SW480 (cell line): ENCODE results near the gene ELOVL6.
"Not testable (repeated sequence)": the region's sequence is repeated elsewhere in the genome, so short reads cannot be mapped to it uniquely, and the experiment has no call there.

ENCODE experiments used
- DNase-seq: peaks from one replicate; pipeline ENCODE4 v3.0.0-alpha.2; 2016; ENCODE audit warnings: low spot score

The ELOVL6 gene

DNA sequence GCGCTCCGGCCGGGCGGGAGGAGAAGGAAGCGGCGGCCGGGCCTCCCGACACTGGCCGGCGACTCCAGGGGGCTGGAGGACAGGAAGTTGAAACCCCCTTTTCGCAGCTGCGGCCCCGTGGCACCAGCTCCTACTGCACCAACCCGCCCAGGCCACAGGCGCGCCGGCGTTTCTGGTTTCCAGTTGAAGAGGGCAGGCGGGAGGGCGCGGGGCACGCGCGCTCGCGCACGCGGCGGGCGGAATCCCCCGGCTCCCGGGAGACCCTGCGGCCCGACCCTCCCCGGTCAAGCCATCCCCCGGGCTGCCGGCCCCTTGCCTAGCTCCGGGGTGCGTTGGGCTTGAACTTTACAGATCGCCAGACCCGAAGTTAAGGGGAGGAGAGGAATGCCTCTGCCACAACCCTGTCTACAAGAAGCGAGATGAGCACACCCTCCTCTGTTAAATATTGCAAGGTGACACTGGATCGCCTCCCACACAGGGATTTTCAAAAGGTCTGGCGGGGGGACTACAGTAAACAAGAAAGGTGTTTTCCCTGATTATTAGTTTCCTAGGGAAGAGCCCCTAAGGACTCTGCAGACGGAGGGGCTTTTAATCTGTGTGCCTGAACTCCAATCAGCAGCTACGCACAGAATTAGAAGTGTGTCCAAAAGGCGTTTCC lies 1.4 kb downstream of the ELOVL6 start:
- peak; percentile 35 for DNase-seq

- peak; percentile 27 for DNase-seq
These were observed 2.1 kb downstream of the ELOVL6 start for GRCh38 chr4:110196206-110196870.

- DNase-seq: peak; percentile 57
These were observed 2.7 kb downstream of the ELOVL6 start for GRCh38 chr4:110195561-110196205.

DNA sequence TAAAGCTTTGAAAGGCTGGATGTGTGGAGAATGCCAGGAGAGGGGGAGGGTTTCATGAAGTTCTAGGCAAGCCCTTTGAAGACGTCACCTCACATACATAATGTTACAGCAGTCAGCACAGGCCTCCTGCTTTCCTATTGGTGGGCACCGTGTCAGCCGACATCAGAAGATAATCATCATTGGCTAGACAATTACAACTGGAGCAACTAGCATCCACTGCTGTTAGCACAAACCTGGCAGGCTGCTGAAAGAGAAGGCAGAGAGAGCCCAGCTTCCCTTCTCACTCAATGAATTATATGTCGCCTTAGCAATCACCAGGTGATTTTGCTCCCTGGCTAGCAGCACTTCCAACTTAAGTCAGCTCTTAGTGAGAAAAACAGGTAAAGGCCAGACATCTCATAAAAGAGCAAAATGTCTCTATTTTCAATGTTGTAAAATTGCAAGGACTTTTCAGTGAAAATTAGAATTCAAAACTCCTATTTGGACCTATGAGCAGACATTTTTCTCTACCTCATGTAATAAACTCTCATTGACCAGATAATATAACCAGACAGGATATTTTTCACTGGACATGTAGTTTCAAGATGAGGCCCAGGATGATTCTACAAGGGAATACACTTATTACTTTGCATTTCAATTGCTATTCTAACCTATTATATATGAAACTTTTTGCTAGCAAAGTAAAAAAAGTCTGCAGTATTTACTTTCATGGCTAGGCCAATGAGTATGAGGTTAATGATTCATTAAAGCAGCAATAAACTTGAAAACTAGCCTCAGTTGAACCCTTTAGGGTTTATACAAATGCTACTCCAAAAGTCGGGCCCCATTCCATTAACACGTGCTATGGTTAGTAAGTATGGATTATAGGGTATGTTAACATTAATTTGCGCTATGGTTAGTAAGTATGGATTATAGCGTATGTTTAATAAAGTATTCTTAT lies 4.3 kb downstream of the ELOVL6 start:
- peak; percentile 91 for DNase-seq

DNA sequence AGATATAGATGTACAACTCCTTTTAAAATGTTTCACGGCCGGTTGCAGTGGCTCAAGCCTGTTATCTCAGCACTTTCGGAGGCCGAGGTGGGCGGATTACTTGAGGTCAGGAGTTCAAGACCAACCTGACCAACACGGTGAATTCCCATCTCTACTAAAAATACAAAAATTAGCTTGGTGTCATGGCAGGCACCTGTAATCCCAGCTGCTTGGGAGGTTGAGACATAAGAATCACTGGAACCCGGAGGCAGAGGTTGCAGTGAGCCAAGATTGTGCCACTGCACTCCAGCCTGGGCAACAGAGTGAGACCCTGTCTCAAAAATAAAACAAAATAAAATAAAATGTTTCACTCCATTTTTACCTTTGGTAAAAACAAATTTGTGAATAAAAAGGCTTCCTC lies 5.1 kb downstream of the ELOVL6 start:
- not testable (repeated sequence) for DNase-seq

GRCh38 chr4:110190249-110190648 lies 8.2 kb downstream of the ELOVL6 start:
- DNase-seq: no peak

GRCh38 chr4:110188113-110188512 lies 10.3 kb downstream of the ELOVL6 start:
- DNase-seq: no peak

DNA sequence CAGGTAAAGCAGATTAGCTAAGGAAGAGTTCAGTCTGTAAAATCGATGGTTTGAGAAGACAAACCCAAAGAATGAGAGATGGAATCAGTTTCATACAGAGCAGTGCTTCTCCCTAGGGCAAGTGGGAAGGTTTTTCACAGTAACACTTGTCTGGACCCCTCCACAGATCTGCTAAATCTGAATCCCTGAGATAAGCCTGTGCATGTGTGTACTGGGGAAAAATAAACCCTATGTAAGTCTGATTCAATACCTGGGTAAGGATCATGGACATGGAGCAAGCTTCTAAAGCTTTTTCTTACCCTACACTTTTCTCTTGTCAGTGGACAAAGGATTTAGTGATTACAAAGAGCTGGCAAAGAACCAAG lies 13.6 kb downstream of the ELOVL6 start:
- no peak for DNase-seq

DNA sequence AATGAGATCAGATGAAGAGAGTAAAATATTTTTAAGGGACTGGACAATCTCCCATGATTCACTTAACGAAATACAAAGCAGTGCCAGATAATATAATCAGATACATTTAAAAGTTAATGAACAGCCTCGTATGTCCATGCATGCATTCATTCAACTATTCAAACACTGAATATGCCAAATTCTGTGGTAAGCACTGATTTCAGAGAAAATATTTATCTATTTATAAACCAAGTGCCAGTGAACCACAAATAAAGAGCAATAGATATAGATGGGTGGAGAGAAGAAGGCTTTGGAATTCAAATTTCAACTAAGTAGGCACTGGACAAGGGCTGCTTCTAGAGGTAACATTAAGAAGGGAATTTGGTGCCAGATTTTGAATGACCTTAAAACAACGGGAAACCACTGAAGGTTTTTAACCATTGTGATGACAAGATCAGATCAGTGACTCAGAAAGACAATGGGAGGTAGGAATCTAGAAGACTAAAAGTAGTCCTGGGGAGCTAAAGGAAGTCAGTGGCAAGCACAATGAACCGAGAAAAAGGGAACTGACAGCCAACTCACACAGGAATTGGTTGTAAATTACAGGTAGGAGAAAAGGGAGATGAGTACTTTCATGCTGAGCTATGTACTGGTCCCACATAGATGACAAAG lies 14.2 kb downstream of the ELOVL6 start:
- no peak for DNase-seq

GRCh38 chr4:110183643-110184042 lies 14.8 kb downstream of the ELOVL6 start:
- no peak for DNase-seq

- DNase-seq: no peak
These were observed 15.4 kb downstream of the ELOVL6 start for GRCh38 chr4:110183058-110183457.

- no peak for DNase-seq
These were observed 16.5 kb downstream of the ELOVL6 start for GRCh38 chr4:110181890-110182289.

- no peak for DNase-seq
These were observed 22.8 kb downstream of the ELOVL6 start for GRCh38 chr4:110175634-110176033.

DNA sequence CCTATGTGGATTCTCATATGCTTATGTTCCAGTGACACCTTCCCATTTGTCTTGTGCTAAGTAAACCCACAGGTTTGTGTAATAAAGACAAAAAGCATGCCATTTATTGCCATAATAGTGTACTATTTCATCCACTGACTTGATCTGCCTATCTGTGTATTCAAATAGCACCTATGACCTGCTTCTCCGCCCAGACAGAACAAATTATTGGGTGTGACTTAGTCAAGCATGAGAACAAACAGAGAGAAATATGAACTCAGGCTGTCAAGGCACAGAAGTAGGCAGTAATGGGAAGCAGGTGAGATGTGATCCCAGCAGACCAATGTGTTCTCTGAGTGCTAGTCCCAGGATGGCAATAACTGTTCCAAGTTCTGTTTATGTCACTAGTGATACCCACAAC lies 25.4 kb downstream of the ELOVL6 start:
- DNase-seq: peak; percentile 4

DNA sequence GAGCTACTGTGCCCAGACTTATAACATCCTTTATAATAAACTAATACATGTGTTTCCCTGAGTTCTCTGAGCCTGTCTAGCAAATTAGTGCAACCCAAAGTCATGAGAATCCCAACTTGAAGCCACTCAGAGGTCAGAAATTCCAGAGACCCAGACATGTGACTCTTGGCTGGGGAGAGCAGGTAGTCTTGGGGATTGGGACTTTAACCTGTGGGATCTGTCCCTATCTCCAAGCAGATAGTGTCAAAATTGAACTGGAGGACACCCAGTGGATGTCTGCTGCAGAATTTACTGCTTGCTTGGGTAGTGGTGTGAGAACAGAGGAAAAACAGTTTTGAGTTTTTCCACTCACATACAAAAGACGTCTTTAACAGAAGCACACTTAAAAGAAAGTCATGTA lies 26.4 kb downstream of the ELOVL6 start:
- DNase-seq: no peak

DNA sequence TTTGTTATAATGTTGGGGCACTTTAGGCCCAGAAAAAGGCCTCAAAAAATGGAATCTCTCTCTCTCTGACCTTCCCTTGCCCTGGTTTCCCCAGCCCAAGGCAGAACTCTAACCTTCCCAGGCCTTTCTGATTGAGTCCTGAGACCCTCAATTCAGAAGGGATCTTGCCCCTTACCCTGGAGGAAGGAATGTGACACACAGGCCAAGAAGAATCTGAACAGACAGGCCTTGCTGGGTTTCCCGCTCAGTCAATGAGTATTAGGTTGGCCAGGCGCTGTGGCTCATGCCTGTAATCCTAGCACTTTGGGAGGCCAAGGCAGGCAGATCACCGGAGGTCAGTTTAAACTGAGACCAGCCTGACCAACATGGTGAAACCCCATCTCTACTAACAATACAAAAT lies 27.6 kb downstream of the ELOVL6 start:
- no peak for DNase-seq

- DNase-seq: no peak
These were observed 32.8 kb downstream of the ELOVL6 start for GRCh38 chr4:110165382-110166286.

- DNase-seq: no peak
These were observed 33.6 kb downstream of the ELOVL6 start for GRCh38 chr4:110164856-110165255.

DNA sequence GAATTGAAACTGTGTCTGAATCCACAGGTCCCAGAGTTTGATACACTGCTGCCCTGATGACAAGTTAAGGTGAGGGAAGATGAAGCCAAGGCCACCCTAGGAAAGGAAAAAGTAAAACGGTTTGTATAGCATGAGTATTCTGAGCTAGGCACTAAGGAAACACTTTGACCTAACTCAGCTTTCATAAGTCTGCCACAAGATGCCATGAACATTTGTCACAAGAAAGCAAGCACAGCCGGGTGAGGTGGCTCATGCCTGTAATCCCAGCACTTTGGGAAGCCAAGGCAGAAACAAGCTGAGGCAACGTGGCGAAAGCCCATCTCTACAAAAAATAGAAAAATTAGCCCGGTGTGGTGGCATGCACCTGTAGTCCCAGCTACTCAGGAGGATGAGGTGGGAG lies 34.2 kb downstream of the ELOVL6 start:
- no peak for DNase-seq

DNA sequence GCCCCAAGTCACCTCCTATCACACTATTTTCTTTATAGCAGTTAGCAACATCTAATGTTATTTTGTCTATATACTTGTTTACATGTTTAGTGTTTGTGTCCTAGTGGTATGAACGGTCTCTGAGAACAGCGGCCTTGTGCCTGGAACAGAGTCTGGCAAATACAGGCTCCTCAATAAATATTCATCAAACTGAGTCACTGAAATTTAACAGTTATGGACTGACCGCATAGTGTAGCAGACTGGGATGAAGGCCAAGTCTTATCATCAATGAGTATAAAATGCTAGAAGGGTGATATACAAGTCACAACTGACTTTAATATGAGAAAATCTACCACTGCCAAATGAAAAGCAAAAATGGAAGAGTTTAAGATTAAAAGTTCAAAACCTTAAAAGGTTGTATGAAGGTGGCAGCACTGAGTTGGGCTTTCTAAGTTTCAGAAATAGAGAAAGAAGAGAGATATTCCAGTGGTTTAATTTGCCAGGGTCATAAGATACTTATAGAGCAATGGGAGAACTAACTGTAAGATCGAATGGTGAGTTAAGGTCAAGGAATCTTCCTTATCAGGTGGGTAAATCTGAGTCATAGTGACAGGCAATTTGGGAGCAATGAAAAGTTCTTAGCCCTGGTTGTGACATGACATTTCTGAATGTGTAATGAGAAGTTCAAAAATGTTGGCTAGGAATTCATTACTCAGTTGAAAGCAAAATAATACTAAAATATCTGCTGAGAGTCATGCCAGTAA lies 34.9 kb downstream of the ELOVL6 start:
- no peak for DNase-seq
